Upper lobe of left lung (tissue), 4 donors: ENCODE measurements around the gene CMSS1.

ENCODE experiments used
- CTCF ChIP-seq, 6 experiments: fragments of 450-650 bp in 4 of 6; fragments of 200-600 bp in 2 of 6; sonication (generic) in 2 of 6; IDR thresholded peaks; one replicate each; pipeline ENCODE4 v1.5.1; 2016 to 2019; ENCODE audit warnings: antibody characterized with exemption in 6 of 6
- EP300 ChIP-seq, 4 donors: sonication (generic); formaldehyde crosslinking; IDR thresholded peaks; one replicate each; pipeline ENCODE4 v1.5.1; 2017; ENCODE audit warnings: antibody characterized with exemption in 4 of 4, control low read depth in 2 of 4
- POLR2A ChIP-seq, 4 donors: fragments of 450-650 bp; IDR thresholded peaks; one replicate each; pipeline ENCODE4 v1.5.1; 2016 to 2017; ENCODE audit warnings: antibody characterized with exemption in 4 of 4, mild to moderate bottlenecking in 2 of 4
- POLR2AphosphoS5 ChIP-seq, 2 donors: sonication (generic); formaldehyde crosslinking; IDR thresholded peaks; one replicate each; pipeline ENCODE4 v1.5.1; 2017; ENCODE audit warnings: antibody characterized with exemption in 2 of 2

DNA sequence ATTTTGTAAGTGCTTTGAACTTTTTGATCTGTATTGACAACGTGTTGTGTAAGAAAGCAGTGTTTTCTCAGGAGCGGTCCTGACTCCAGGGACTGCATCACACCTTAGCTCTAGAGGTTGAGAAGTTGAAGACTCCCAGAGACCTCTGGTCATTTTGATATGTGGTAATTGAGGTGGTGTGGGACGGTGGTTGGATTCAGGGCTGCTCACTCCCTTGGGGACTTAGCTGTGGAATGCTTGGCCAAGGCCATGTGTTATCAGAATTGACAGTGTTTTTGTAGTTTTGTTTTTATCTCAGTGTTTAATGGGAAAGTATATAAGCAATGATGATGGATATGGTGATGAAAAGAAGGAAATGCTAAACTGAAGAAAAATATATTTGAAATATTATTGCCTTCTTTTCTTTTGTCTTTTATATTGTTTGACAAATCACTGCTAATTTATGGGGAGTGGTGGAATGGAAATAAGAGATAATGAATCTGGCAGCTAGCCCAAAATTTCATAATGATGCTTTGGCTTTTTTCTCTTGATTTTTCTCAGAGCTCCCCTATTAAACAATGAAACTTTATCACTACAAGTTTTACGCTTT lies 16.0 kb downstream of the CMSS1 start:
- TF ChIP-seq CTCF (IDR thresholded peaks at IDR 0.05) (no peak), POLR2AphosphoS5 (IDR thresholded peaks at IDR 0.05) (no peak), EP300 (IDR thresholded peaks at IDR 0.05) (no peak), POLR2A (IDR thresholded peaks at IDR 0.05) (no peak)
